ENCODE results near the gene SEC14L3.

Gene SEC14L3

GRCh38 chr22:30471616-30472318 lies at the start of gene SEC14L3:
SEC14L3 (minus strand) TSS chr22:30472017; CDS start chr22:30471958, 59 bp downstream.
- DNase-seq = no peak

GRCh38 chr22:30519842-30520425 lies 48.1 kb upstream of the SEC14L3 start:
- DNase-seq = no peak

- DNase-seq = no peak
These were observed 44.9 kb upstream of the SEC14L3 start for GRCh38 chr22:30516731-30517130.

GRCh38 chr22:30516273-30516672 lies 44.5 kb upstream of the SEC14L3 start:
- no peak for DNase-seq

GRCh38 chr22:30514252-30514651 lies 42.4 kb upstream of the SEC14L3 start:
- no peak for DNase-seq

DNA sequence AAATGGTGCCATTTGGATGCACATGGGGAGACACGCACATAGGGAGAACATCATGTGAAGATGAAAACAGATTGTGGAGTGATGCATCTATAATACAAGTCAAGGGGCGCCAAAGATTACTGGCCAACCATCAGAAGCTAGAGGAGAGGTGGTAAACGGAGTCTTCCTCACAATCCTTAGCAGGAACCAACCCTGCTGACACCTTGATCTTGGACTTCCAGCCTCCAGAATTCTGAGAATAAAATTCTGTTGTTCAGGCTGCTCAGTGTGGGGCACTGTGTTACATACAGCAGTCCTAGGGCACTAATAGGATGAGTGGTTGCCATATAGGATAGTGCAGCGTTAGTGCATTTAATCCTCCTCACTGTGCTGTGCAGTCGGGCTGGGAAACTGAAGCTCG lies 41.6 kb upstream of the SEC14L3 start:
- DNase-seq = no peak

DNA sequence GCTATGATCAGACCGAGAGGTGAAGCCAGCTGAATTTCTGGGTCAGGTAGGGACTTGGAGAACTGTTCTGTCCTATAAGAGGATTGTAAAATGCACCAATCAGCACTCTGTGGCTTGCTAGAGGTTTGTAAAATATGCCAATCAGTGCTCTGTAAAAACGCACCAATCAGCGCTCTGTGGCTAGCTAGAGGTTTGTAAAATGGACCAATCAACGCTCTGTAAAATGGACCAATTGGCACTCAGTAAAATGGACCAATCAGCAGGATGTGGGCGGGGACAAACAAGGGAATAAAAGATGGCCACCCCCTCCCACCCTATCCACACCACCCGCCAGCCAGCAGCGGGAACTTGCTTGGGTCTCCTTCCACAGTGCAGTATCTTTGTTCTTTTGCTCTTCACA lies 40.1 kb upstream of the SEC14L3 start:
- DNase-seq = no peak

GRCh38 chr22:30511109-30511508 lies 39.3 kb upstream of the SEC14L3 start:
- no peak for DNase-seq

GRCh38 chr22:30508216-30508615 lies 36.4 kb upstream of the SEC14L3 start:
- no peak for DNase-seq

- DNase-seq = no peak
These were observed 35.9 kb upstream of the SEC14L3 start for GRCh38 chr22:30507670-30508069.

GRCh38 chr22:30506507-30506968 lies 34.7 kb upstream of the SEC14L3 start:
- DNase-seq = no peak

DNA sequence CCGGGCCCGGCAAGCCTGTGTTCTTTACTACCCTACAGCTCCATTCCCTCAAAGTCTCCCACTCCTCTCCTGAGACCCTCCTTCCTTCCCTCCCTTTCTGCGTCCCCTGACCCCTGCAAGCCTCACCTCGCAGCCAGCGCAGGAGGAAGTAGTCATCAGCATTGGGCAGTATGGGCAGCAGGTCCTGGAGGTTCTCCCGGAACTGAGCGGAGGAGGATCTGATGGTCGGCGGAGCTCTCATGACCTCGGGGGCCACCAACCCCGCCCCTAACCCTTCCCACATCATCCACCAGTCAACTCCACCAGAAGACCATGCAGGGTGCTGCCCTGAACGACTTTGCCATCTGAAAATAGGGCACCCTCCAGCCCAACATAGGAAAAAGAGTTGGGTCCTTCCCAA lies 31.7 kb upstream of the SEC14L3 start:
- DNase-seq = no peak

- DNase-seq = no peak
These were observed 31.1 kb upstream of the SEC14L3 start for GRCh38 chr22:30502911-30503310.

DNA sequence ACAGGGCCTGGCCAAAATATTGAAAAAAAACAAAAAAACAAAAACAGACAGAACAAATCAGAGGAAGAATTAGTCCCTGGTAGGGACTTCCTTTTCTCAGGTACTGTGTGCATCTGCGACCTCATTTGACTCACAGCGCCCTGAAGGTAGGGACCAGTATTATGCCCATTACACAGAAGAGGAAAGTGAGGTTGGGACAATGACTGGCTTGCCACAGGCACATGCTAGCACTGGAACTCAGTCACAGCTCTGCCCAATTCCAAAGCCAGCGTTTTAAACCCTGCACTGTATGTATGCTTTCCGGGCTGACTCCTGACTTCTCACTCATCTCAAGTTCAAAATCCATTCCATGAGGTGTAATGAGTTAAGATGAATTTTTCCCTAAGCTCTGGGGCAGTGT lies 30.3 kb upstream of the SEC14L3 start:
- no peak for DNase-seq

- no peak for DNase-seq
These were observed 28.8 kb upstream of the SEC14L3 start for GRCh38 chr22:30500628-30501027.

DNA sequence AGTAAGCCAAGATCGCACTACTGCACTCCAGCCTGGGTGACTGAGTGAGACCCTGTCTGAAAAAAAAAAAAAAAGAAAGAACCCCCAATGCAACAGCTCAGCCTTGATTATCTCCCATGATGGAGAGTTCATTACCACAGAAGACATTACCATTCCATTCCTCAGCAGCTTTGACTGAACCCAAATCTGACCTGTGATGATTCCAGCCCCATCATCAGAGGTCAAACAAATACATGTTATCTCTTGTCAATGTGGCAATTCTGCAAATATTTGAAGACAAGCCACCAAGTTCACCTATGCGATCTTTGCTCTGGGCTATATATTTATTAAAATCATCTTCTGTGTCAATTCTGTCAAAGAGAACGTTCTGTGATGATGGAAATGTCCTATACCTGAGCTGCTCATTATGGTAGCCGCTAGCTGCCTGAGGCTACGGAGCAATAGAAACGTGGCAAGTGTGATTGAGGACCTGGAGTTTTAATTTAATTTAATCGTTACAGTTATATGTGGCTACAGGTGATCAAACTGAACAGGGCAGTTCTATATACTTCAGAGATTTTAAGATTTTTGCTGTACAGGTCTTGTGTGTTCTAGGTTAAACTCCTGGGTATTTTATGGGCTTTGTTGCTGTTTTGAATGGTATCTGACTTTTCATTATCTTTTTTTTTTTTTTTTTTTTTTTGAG lies 25.8 kb upstream of the SEC14L3 start:
- no peak for DNase-seq

- no peak for DNase-seq
These were observed 23.4 kb upstream of the SEC14L3 start for GRCh38 chr22:30495041-30495784.

DNA sequence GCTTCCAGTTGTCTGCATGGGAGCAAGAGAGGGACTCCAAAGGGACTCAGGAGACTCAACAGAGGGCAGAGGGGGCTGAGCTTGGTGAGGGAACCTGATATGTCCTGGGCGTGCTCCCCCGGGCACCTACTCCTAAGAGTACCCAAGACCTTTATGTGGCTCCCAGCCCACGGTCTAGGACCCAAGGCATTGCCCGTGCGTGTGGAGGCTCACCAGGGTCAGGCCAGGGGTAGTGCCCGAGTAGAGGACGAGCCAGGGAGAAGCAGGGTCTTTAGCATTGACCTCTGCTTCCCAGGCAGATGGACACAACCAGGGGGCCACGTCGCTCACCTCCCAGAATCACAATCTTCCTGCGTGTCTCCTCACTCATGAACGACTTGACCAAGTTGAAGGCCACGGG lies 20.3 kb upstream of the SEC14L3 start:
- DNase-seq = no peak

DNA sequence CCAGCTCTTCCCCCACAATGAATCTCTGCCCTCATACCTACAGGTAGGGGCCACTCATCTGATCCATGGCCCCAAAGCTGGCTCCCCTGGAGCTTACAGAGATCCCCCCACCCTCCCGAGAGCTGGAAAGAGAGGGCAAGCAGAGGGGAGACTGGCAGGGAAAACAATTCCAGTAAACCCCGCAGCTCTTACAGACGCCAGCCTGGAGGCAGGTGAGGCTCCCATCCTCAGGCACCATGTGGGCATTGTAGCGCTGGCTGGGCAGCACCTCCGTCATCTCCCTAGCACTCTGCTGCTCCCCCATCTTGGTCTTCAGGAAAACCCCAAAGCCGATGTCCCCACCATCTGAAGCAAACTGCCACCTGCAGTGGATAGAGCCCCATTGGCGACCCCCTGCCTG lies 19.6 kb upstream of the SEC14L3 start:
- DNase-seq = no peak

- DNase-seq = no peak
These were observed 18.6 kb upstream of the SEC14L3 start for GRCh38 chr22:30490399-30490798.

DNA sequence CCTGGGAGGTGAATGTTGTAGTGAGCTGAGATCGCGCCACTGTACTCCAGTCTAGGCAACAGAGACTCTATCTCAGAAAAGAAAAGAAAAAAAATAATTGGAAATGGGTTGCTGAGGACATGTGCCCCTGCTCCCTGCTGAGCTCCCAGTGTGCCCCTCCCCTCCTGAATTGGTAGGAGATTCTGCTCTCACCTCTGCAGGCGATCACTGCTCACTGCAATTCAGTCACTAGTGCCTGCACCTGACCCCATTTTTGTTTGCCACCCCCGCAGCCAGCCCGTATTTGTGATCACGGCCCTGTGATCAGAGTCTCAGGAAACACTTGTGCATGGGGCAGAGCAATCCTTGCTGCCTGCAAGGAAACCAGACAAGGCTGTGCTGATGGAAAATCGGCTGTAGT lies 16.3 kb upstream of the SEC14L3 start:
- no peak for DNase-seq

- no peak for DNase-seq
These were observed 14.9 kb upstream of the SEC14L3 start for GRCh38 chr22:30486661-30487115.

GRCh38 chr22:30486118-30486517 lies 14.3 kb upstream of the SEC14L3 start:
- no peak for DNase-seq
